NB4 (cell line): ENCODE data around the gene TMPRSS11D.

Source experiments
- POLR2A ChIP-seq: IDR thresholded peaks from 2 replicates; pipeline ENCODE4 v1.6.1; 2011; ENCODE audit warnings: mild to moderate bottlenecking; ENCODE audit not compliant: insufficient read length; ENCODE audit errors: extremely low read depth
- TF ChIP-seq, protein P1 (sequence below): IDR thresholded peaks from one replicate; pipeline ENCODE4 v1.5.1; 2012; ENCODE audit warnings: low read depth, low read length
- TF ChIP-seq, protein P2 (sequence below): IDR thresholded peaks from 2 replicates; pipeline ENCODE4 v1.6.1; 2011; ENCODE audit warnings: low read depth, low read length

DNA sequence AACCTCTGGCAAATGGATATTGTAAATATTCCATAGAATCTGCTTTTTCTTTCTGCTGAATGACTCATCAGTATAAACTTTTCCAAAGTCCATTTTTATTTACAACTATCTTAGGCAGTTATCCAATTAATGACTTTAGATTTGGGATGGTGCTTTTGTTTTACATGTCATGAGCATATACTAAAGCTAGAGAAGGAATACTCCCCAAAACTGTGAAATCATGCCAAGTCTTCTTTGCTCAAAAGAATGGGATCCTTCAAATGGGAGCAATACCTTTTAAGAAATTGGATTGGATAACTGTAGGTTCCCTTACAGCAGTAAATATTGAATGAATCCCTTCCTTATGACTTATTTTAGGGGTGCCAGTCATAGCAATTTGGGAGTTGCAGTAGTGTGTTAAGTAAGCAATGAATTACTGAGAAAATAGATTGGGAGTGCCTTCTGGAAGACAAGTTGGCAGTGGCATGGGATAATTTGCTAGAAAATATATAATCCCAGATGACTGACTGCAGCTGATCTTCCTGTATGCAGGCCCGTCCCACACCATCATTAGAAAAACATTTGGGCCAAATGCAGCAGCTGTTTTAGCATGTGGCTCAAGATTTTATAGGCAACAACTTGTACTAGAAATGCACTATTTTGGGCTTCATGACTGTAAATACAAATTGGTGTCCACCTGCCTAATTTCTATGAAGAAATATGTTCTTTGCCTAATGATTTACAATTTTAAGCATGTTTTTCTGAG is 2.8 kb downstream of the TMPRSS11D start:
- TF ChIP-seq, protein P1, sequence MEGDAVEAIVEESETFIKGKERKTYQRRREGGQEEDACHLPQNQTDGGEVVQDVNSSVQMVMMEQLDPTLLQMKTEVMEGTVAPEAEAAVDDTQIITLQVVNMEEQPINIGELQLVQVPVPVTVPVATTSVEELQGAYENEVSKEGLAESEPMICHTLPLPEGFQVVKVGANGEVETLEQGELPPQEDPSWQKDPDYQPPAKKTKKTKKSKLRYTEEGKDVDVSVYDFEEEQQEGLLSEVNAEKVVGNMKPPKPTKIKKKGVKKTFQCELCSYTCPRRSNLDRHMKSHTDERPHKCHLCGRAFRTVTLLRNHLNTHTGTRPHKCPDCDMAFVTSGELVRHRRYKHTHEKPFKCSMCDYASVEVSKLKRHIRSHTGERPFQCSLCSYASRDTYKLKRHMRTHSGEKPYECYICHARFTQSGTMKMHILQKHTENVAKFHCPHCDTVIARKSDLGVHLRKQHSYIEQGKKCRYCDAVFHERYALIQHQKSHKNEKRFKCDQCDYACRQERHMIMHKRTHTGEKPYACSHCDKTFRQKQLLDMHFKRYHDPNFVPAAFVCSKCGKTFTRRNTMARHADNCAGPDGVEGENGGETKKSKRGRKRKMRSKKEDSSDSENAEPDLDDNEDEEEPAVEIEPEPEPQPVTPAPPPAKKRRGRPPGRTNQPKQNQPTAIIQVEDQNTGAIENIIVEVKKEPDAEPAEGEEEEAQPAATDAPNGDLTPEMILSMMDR, result no peak
- TF ChIP-seq POLR2A, result no peak
- TF ChIP-seq, protein P2, sequence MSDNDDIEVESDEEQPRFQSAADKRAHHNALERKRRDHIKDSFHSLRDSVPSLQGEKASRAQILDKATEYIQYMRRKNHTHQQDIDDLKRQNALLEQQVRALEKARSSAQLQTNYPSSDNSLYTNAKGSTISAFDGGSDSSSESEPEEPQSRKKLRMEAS, result no peak
